ENCODE results near the gene DES.

DES gene

DNA sequence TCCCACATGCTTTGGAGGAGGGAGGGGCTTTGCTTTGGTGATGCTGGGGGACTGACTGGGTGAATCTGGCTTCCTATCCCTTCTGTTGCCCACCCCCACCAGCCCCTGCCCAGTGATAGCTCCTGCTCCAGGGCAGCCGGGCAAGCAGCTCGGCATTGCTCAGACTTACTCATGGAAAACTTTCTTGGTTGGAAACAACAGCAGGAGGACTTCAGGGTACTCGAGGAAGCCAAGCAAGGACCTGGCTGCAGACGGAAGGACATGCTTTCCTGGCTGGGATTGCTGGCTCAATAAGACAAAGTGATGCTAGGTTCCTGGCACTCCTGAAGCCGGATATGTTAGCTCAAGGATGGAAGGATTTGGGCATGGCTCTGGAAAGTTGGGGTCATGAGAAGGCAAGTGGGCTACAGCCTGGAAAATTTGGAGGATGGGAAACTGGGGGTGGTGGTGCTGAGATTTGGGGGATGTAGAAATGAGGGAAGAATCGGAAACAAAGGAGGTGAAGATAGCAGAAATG, 19.6 kb downstream of the DES start:
- no peak overlapping the region for H3K4me3 Mint-ChIP-seq
- H3K36me3 Mint-ChIP-seq: no peaks in the 10 kb centered on the region
- H3K9me3 Mint-ChIP-seq: no peaks in the 10 kb centered on the region
- peaks cover 14% of the 10 kb centered on the region for H3K4me1 Mint-ChIP-seq
- peaks cover 29% of the 10 kb centered on the region for H3K27me3 Mint-ChIP-seq
- no peak overlapping the region for H3K27ac Mint-ChIP-seq
- no peak for ATAC-seq

DNA sequence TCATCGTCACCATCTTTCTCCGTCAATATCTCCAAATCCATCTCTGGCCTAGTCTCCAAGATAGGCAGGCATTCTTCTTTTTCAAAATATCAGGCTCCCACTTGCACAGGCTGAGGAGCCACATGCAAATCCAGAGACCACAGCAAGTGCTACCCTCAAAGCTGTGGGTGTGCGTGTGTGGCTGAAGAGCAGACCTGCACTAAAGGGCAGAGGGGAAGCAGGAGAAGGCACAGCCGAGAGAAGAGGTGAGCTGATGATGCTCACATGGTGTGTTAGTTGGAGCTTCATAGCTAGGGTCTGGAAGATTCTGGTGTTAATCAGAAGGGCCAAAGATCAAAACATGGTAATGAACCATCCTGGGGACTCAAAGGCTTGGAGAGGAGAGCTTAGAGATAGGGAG, 20.3 kb downstream of the DES start:
- Mint-ChIP-seq H3K27me3 (peaks cover 36% of the 10 kb centered on the region), H3K4me1 (peaks cover 18% of the 10 kb centered on the region), H3K36me3 (no peaks in the 10 kb centered on the region), H3K27ac (no peak overlapping the region), H3K9me3 (no peaks in the 10 kb centered on the region), H3K4me3 (no peak overlapping the region)
- no peak for ATAC-seq

DNA sequence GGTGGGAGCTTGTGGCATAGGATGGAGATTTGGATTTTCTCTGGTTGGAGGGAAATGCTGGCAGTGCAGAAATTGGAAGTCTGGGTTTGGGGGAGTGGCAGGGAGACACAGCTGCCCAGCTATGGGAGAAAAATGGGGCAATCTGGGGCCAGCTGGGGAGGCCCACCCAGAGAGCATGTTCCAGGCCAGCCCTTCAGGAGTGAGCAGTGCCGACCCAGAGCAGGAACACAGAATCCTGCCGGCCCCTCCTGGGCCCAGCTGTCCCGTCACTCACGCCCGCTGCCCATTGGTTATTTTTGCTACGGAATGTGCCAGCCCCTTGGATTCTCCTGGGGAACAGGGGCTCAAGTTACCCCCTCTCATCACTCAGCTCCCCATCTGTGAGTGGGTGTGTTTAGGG, 21.3 kb downstream of the DES start:
- Mint-ChIP-seq H3K9me3 (no peaks in the 10 kb centered on the region), H3K4me1 (peaks cover 18% of the 10 kb centered on the region), H3K27ac (no peak overlapping the region), H3K27me3 (peaks cover 37% of the 10 kb centered on the region), H3K4me3 (no peak overlapping the region), H3K36me3 (no peaks in the 10 kb centered on the region)
- ATAC-seq: no peak

DNA sequence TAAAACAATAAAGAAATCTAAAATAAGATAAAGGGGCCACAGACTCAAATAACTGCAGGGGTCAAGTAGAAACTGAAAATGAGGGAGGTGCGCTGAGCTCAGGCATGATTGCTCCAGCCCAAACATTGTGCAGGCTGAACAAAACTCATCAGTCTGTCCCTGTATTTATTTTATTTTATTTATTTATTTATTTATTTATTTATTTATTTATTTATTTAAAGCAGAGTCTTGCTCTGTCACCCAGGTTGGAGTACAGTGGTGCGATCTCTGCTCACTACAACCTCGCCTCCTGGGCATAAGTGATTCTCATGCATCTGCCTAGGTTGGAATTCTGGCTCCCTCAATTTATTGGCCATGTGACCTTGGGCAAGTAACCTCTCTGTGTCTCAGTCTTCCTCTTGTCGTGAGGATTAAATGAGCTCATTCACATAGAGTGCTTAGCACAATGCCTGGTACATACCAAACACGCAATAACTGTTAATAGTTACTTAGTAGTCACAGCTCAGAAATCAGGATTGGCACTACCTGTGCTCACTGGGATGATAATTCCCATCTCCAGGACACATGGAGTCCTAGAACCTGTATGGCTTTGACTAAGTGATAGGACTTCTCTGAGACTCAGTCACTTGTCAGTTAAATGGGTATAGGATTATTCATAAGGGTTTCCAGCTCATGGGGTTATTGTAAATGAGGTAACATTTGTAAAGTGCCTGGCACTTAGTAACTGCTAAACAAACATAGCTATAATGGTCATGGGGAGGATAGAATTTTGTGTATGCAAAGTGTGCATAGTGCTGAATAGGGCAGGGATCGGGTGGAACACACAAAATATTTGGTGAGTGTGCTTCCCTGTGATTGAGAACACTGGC, 22.4 kb downstream of the DES start:
- no peak for ATAC-seq
- H3K36me3 Mint-ChIP-seq: no peaks in the 10 kb centered on the region
- peak overlapping the region; percentile 73 for H3K4me3 Mint-ChIP-seq
- H3K9me3 Mint-ChIP-seq: no peaks in the 10 kb centered on the region
- peaks cover 18% of the 10 kb centered on the region for H3K4me1 Mint-ChIP-seq
- H3K27me3 Mint-ChIP-seq: peaks cover 47% of the 10 kb centered on the region
- H3K27ac Mint-ChIP-seq: no peak overlapping the region

DNA sequence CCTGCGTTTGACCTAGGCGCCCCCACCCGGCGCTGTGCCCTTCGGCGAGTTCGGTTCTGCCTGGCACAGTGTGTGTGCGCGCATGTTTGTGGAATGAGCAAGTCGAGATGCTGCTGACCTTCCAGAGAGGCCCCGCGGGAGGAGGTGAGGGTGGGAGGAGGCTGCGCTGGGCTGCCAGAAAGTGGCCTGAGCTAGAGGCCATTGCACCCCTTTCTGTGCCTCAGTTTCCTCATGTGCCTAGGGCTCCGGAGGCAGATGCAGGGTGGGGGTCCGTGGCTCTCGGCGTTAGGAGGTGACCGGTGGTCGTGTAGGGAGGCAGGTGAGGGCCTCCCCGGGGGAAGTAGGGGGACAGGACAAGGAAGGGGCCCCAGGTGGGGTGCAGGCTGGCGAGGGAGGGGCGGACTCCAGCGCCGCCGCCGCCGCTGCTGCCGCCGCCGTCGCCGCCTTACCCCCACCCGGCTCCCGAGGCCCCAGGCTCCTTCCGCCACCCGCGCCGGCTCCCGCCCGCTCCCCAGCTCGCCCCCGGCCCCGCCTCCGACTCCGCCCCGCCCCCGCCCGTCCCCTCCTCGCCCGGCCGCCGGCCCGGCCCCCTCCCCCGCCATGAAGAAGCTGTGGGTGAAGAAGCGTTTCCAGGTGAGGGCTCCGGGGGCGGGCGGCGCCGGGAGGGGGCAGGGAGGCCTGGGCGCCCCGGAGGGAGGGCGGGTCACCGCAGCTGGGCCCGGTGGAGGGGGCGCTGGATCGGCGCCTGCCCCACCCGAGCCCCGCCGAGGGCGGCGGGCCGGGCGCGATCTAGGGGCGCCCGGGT, 23.5 kb downstream of the DES start:
- Mint-ChIP-seq H3K27ac (no peak overlapping the region), H3K4me3 (peak overlapping the region; percentile 73), H3K4me1 (peaks cover 24% of the 10 kb centered on the region), H3K9me3 (no peaks in the 10 kb centered on the region), H3K27me3 (peaks cover 57% of the 10 kb centered on the region), H3K36me3 (no peaks in the 10 kb centered on the region)
- peak; percentile 9 for ATAC-seq

DNA sequence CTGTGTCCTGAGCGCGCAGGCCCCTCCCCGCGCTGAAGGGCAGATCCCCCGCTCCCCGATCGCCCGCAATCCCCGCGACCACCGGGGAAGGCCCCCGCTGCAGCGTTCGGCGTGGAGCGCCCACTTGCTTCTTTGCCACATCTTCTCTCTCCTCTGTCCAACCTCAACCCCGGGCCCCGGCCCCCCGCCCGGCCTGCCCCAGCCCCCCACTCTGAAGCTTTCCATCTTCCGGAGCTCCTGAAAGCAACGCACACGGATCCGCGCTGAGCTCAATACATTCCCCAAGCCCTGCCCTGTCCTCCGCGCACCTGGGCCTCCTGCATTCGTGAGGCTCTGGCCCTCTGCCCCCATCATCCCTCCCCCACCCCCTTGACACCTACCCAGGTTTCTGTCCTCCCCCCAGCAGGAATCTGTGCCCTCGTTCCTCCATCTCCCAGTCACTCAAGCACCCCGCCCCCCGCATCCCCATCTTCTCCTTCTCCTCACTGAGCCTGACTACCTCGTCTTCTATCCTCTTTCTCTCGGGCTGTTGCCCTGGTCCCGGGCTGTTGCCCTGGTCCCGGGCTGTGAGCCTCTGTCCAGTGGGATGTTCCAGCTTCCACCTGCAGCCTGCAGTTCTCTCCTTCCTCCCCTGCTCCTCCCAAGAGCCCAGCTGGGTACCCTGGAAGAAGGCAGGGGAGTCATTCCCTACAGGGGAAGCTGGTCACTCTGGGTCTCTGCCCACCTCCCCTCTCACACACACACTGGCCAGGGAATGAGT, 24.3 kb downstream of the DES start:
- H3K9me3 Mint-ChIP-seq: no peaks in the 10 kb centered on the region
- peak overlapping the region; percentile 79 for H3K4me3 Mint-ChIP-seq
- H3K4me1 Mint-ChIP-seq: peaks cover 24% of the 10 kb centered on the region
- H3K27me3 Mint-ChIP-seq: peaks cover 58% of the 10 kb centered on the region
- H3K36me3 Mint-ChIP-seq: no peaks in the 10 kb centered on the region
- no peak for ATAC-seq
- no peak overlapping the region for H3K27ac Mint-ChIP-seq

DNA sequence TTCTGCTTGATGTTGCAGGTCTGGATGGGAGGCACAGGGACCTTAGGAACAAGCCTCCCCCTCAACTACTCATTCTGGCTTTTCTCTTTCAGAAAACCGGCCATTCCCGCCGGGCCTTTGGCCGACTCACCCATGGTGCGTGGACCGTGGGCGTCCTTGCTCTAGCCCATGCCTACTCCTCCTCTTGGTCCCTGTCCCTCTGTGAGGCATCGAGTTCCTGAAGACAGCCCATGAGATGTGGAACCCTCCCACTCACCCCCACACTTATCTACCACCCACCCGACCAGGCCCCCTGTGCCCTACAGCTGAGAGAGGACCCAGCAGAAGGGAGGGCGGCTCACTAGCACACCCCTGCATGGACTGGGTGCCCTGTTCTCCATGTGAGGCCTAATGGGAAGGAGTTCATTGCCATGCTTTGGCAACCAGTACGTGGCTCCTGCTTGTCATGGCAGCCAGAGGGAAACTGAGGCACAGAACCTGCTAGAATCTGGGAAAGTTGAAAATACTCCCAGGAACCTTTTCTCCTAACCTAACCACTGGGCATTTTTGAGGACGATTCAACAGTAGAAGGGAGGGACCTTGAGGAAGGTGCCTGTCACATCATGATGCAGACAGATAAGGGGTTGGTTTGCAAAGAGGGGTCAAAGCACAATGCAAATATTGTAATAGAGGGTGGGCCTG, 25.0 kb downstream of the DES start:
- H3K9me3 Mint-ChIP-seq: no peaks in the 10 kb centered on the region
- ATAC-seq: no peak
- H3K27ac Mint-ChIP-seq: no peak overlapping the region
- H3K36me3 Mint-ChIP-seq: no peaks in the 10 kb centered on the region
- peak overlapping the region; percentile 79 for H3K4me3 Mint-ChIP-seq
- H3K4me1 Mint-ChIP-seq: peaks cover 24% of the 10 kb centered on the region
- peaks cover 58% of the 10 kb centered on the region for H3K27me3 Mint-ChIP-seq

DNA sequence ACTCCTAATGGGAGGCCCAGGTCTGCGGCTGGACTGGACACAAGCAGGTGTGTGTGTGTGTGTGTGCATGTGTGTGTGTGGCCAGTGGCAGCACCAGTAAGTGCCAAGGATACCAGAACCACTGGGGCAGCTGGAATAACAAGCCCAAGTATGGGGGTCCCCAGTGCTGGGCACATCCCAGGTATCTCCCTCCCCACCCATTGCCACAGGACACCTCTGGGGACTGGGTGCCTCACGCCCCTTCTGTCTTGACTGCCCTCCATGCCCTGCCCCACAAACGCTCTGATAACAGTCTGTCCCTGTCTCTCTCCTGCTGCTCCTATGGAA, 25.5 kb downstream of the DES start:
- Mint-ChIP-seq H3K4me1 (peaks cover 24% of the 10 kb centered on the region), H3K36me3 (no peaks in the 10 kb centered on the region), H3K27ac (no peak overlapping the region), H3K4me3 (no peak overlapping the region), H3K9me3 (no peaks in the 10 kb centered on the region), H3K27me3 (peaks cover 58% of the 10 kb centered on the region)
- no peak for ATAC-seq

DNA sequence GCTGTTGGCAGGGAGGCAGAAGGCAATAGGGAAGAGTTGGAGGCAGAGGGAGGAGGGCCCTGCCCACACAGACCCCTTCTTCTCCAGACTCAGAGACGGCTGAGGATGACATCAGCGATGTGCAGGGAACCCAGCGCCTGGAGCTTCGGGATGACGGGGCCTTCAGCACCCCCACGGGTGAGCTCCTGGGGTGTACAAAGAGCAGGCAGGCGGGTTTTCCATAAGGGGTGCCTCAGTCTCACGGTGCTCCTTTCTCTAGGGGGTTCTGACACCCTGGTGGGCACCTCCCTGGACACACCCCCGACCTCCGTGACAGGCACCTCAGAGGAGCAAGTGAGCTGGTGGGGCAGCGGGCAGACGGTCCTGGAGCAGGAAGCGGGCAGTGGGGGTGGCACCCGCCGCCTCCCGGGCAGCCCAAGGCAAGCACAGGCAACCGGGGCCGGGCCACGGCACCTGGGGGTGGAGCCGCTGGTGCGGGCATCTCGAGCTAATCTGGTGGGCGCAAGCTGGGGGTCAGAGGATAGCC, 26.5 kb downstream of the DES start:
- H3K4me1 Mint-ChIP-seq: peaks cover 27% of the 10 kb centered on the region
- no peak overlapping the region for H3K4me3 Mint-ChIP-seq
- H3K36me3 Mint-ChIP-seq: no peaks in the 10 kb centered on the region
- peaks cover 65% of the 10 kb centered on the region for H3K27me3 Mint-ChIP-seq
- H3K27ac Mint-ChIP-seq: no peak overlapping the region
- no peaks in the 10 kb centered on the region for H3K9me3 Mint-ChIP-seq
- no peak for ATAC-seq

DNA sequence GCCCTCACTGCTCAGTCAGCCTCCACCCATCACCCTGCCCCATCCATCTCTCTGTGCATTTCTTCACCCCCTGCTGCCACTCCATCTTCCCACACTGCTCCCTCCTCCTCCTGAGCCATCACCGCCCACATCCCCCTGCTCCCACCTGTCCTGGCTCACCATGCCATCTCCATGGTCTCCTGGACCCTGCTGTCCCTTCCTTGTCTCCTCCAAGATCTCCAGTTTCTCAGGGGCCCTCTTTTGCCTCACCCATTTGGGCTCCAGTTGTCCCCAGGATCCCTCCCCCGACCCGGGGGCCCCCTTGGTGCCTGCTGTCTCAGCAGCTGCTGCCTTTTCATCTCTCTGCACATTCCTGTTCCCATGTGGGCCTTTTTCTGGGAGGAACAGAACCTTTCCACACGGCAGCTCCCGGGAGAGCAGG, 27.1 kb downstream of the DES start:
- ATAC-seq: no peak
- Mint-ChIP-seq H3K4me3 (no peak overlapping the region), H3K27ac (no peak overlapping the region), H3K4me1 (peaks cover 30% of the 10 kb centered on the region), H3K36me3 (no peaks in the 10 kb centered on the region), H3K27me3 (peaks cover 71% of the 10 kb centered on the region), H3K9me3 (no peaks in the 10 kb centered on the region)

DNA sequence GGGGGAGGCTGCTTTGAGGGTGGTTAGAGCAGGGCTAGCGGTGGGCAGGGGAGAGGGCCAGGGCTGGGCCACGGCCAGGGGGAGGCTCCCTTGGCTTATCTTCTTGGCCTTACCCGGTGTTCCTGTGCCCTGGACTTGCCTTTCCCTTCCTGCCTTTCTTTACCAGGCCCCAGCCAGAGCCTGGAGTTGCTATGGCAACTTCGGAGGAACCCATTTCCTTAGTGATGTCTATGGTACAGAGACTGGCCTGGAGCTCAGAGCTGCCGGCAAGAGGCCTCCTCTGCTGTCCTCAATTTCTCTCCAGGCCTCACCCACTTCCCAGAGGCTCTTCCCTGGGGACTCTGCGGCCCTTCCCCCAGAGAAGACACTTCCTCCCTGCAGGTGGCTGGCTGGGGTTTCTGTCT, 27.9 kb downstream of the DES start:
- no peak for ATAC-seq
- Mint-ChIP-seq H3K4me1 (peaks cover 26% of the 10 kb centered on the region), H3K4me3 (no peak overlapping the region)

DNA sequence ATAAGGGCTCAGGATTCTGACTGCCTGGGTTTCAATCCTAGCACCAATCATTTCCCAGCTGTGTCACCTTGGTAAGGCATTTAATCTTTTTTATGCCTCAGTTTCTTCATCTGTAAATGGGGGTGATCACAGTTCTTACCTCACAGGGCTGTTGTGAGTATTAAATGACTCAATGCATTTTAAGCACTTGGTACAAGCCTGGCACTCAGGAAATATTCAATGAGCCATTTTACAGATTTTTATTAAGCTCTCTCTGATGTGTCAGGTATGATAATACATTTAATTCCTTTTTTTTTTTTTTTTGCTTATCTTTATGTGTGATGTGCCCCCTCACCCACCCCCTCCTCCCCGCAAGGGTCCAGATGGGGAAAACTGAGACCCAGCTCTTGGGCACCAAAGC, 28.5 kb downstream of the DES start:
- peaks cover 21% of the 10 kb centered on the region for H3K4me1 Mint-ChIP-seq
- H3K4me3 Mint-ChIP-seq: no peak overlapping the region
- H3K27me3 Mint-ChIP-seq: peaks cover 75% of the 10 kb centered on the region
- no peaks in the 10 kb centered on the region for H3K36me3 Mint-ChIP-seq
- no peaks in the 10 kb centered on the region for H3K9me3 Mint-ChIP-seq
- no peak overlapping the region for H3K27ac Mint-ChIP-seq
- ATAC-seq: no peak

More for the DNA sequence above, 27.9 kb downstream of the DES start:
- Mint-ChIP-seq H3K27ac (no peak overlapping the region), H3K9me3 (no peaks in the 10 kb centered on the region), H3K36me3 (no peaks in the 10 kb centered on the region), H3K27me3 (peaks cover 75% of the 10 kb centered on the region)

DNA sequence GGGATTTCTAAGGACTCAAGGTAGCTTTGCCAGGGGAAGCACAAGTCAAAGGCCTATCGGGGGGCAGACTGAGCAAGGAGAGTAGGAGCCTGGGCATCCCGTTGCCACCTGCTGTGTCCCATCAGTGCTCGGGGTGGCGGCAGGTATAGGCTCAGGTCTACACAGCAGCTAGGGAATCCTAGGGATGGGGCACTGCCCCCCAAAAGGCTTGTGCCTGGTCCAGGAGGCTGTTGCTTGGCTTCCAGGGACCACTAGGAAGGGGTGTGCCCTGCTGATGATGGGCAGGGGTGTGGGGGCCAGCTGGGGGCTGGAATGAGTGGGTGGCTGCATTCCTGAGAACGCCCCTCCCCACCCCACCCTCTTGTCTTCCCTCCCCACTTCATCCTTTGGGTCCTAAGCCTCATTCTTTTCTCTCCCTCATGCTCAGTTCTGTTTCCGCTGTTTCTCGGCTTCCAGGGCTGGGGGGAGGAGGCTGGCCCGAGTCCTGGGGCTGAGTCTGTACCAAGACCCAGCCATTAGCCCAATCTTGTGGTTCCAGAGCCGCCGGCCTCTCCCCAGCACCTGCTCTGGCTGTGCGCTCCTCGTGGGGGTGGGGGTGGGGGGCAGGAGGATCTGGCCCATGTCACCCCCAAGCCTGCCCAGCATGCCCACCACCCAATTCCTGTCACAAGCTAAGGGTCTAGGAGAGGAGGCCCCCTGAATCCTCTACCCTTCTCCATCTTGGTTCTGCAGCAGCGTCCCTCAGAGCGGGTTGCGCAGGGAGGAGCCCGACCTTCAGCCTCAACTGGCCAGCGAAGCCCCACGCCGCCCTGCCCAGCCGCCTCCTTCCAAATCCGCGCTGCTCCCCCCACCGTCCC, 29.3 kb downstream of the DES start:
- Mint-ChIP-seq H3K4me3 (no peak overlapping the region), H3K27ac (no peak overlapping the region), H3K27me3 (peaks cover 78% of the 10 kb centered on the region), H3K4me1 (peaks cover 19% of the 10 kb centered on the region), H3K9me3 (no peaks in the 10 kb centered on the region), H3K36me3 (no peaks in the 10 kb centered on the region)
- no peak for ATAC-seq
